ENCODE data around the gene SLC23A1. TPM values are rescaled to one million over a fixed set of nuclear protein-coding genes. Genes with fewer than 3 reads are reported as not detected.
A peak's percentile ranks its signal among the peaks of the same experiment; 100 is the strongest.

Gene SLC23A1
- total RNA-seq, 1 donor from 2014 or later, result 35.5 TPM

GRCh38 chr5:139408191-139408590 is 25.1 kb upstream of the SLC23A1 start:
- DNase-seq (ENCODE audit: low spot score), result no peak
- ATAC-seq, result no peak

- ATAC-seq (no peak), DNase-seq (ENCODE audit: low spot score) (no peak)
Observed at GRCh38 chr5:139407517-139407916, 24.4 kb upstream of the SLC23A1 start.

- DNase-seq (ENCODE audit: low spot score) (no peak), ATAC-seq (no peak)
Observed at GRCh38 chr5:139406963-139407362, 23.9 kb upstream of the SLC23A1 start.

- ATAC-seq (no peak), DNase-seq (ENCODE audit: low spot score) (no peak)
Observed at GRCh38 chr5:139404484-139404840, 21.4 kb upstream of the SLC23A1 start.

GRCh38 chr5:139403787-139404483 is 20.8 kb upstream of the SLC23A1 start, which contains the start of gene SPATA24:
TSS of gene SPATA24 (minus strand) at chr5:139404089. CDS start at chr5:139404060, 29 bp downstream.
- ATAC-seq (peak; percentile 95), DNase-seq (ENCODE audit: low spot score) (peak; percentile 97)

GRCh38 chr5:139403418-139403786 is 20.3 kb upstream of the SLC23A1 start:
- ATAC-seq, result no peak

GRCh38 chr5:139402561-139403158 is 19.6 kb upstream of the SLC23A1 start:
- DNase-seq (ENCODE audit: low spot score), result no peak
- ATAC-seq, result peak; percentile 36

More at GRCh38 chr5:139403418-139403786, 20.3 kb upstream of the SLC23A1 start:
- no peak for DNase-seq (ENCODE audit: low spot score)

- ATAC-seq (no peak), DNase-seq (ENCODE audit: low spot score) (no peak)
Observed at GRCh38 chr5:139401546-139401945, 18.4 kb upstream of the SLC23A1 start.

- DNase-seq (ENCODE audit: low spot score), result no peak
- no peak for ATAC-seq
Observed at GRCh38 chr5:139399501-139400121, 16.5 kb upstream of the SLC23A1 start.

- no peak for ATAC-seq
Observed at GRCh38 chr5:139397921-139398320, 14.8 kb upstream of the SLC23A1 start.

GRCh38 chr5:139396691-139397090 is 13.6 kb upstream of the SLC23A1 start:
- no peak for ATAC-seq
- DNase-seq (ENCODE audit: low spot score), result no peak

More at GRCh38 chr5:139397921-139398320, 14.8 kb upstream of the SLC23A1 start:
- DNase-seq (ENCODE audit: low spot score), result no peak

- DNase-seq (ENCODE audit: low spot score) (no peak), ATAC-seq (no peak)
Observed at GRCh38 chr5:139395844-139396640, 12.9 kb upstream of the SLC23A1 start.

GRCh38 chr5:139394654-139395566 is 11.8 kb upstream of the SLC23A1 start, which contains the start of gene PROB1:
TSS of gene PROB1 (minus strand) at chr5:139395104. CDS start at chr5:139395081, 23 bp downstream.
- ATAC-seq (peak; percentile 50), DNase-seq (ENCODE audit: low spot score) (no peak)

- ATAC-seq (peak; percentile 54), DNase-seq (ENCODE audit: low spot score) (no peak)
Observed at GRCh38 chr5:139394123-139394653, 11.1 kb upstream of the SLC23A1 start.

- DNase-seq (ENCODE audit: low spot score), result no peak
- ATAC-seq, result no peak
Observed at GRCh38 chr5:139393497-139394122, 10.5 kb upstream of the SLC23A1 start.

GRCh38 chr5:139392678-139393496 is 9.8 kb upstream of the SLC23A1 start:
- no peak for DNase-seq (ENCODE audit: low spot score)
- ATAC-seq, result peak; percentile 67

GRCh38 chr5:139392324-139392677 is 9.2 kb upstream of the SLC23A1 start:
- ATAC-seq, result no peak
- DNase-seq (ENCODE audit: low spot score), result no peak

- ATAC-seq (no peak), DNase-seq (ENCODE audit: low spot score) (no peak)
Observed at GRCh38 chr5:139391570-139392323, 8.7 kb upstream of the SLC23A1 start.

Data from left lobe of liver (tissue), 2 donors.